Measurements from ENCODE around the gene ECEL1.

ECEL1 gene

GRCh38 chr2:232478571-232479340, 8.9 kb downstream of the ECEL1 start:
- no peak for TF ChIP-seq ZNF274 (IDR thresholded peaks at IDR 0.05; ENCODE audit: low read depth, low read length)
- no peak overlapping the region for H3K4me3 ChIP-seq (ENCODE audit: low read length)

DNA sequence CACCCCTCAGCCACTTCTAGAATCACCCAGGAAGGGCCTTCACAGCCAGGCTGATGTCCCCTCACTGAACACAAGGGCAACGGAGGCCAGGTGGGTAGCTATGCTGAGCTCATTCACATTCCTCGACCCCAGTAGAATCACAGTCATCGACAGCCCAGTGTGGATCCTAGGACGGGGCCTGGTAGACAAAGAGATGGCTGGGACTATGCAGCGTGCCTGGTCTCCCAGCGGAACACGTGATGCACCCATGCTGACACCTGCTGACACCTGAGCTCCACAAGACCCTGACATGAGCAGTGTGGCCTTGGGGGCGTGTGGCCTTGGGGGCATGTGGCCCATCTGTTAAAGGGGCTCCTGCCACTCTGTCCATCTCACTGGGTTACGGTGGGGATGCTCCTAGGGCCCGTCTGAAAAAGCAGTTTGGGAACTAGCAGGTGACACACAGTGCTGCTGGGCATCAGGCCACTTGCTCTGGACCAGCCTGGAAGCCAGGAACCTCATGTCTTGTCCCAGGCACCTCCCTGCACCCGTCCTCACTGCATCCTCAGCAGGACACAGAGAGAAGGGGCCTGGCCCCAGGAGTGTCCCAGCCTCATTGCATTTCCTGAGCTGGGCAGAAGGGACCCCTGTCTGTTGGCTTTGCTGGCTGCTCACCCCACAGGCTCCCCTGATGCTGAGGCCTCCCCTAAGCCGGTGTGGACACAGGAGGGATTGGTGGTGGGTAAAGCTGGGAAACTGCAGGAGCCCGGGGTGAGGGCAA, 9.7 kb downstream of the ECEL1 start:
- H3K4me3 ChIP-seq (ENCODE audit: low read length), result no peak overlapping the region

GRCh38 chr2:232476791-232477190, 10.8 kb downstream of the ECEL1 start:
- TF ChIP-seq ZNF274 (IDR thresholded peaks at IDR 0.05; ENCODE audit: low read depth, low read length), result no peak
- H3K4me3 ChIP-seq (ENCODE audit: low read length), result no peak overlapping the region

More for the DNA sequence above, 9.7 kb downstream of the ECEL1 start:
- no peak for TF ChIP-seq ZNF274 (IDR thresholded peaks at IDR 0.05; ENCODE audit: low read depth, low read length)

GRCh38 chr2:232476045-232476444, 11.6 kb downstream of the ECEL1 start:
- TF ChIP-seq ZNF274 (IDR thresholded peaks at IDR 0.05; ENCODE audit: low read depth, low read length), result no peak
- H3K4me3 ChIP-seq (ENCODE audit: low read length), result no peak overlapping the region

GRCh38 chr2:232473467-232473890, 14.2 kb downstream of the ECEL1 start:
- H3K4me3 ChIP-seq (ENCODE audit: low read length), result no peak overlapping the region
- no peak for TF ChIP-seq ZNF274 (IDR thresholded peaks at IDR 0.05; ENCODE audit: low read depth, low read length)

- TF ChIP-seq ZNF274 (IDR thresholded peaks at IDR 0.05; ENCODE audit: low read depth, low read length), result no peak
- H3K4me3 ChIP-seq (ENCODE audit: low read length), result no peak overlapping the region
These were observed 21.4 kb downstream of the ECEL1 start for GRCh38 chr2:232466221-232466620.

- H3K4me3 ChIP-seq (ENCODE audit: low read length), result no peak overlapping the region
- TF ChIP-seq ZNF274 (IDR thresholded peaks at IDR 0.05; ENCODE audit: low read depth, low read length), result no peak
These were observed 22.6 kb downstream of the ECEL1 start for GRCh38 chr2:232465061-232465460.

- no peak overlapping the region for H3K4me3 ChIP-seq (ENCODE audit: low read length)
- TF ChIP-seq ZNF274 (IDR thresholded peaks at IDR 0.05; ENCODE audit: low read depth, low read length), result no peak
These were observed 23.1 kb downstream of the ECEL1 start for GRCh38 chr2:232464544-232464885.

DNA sequence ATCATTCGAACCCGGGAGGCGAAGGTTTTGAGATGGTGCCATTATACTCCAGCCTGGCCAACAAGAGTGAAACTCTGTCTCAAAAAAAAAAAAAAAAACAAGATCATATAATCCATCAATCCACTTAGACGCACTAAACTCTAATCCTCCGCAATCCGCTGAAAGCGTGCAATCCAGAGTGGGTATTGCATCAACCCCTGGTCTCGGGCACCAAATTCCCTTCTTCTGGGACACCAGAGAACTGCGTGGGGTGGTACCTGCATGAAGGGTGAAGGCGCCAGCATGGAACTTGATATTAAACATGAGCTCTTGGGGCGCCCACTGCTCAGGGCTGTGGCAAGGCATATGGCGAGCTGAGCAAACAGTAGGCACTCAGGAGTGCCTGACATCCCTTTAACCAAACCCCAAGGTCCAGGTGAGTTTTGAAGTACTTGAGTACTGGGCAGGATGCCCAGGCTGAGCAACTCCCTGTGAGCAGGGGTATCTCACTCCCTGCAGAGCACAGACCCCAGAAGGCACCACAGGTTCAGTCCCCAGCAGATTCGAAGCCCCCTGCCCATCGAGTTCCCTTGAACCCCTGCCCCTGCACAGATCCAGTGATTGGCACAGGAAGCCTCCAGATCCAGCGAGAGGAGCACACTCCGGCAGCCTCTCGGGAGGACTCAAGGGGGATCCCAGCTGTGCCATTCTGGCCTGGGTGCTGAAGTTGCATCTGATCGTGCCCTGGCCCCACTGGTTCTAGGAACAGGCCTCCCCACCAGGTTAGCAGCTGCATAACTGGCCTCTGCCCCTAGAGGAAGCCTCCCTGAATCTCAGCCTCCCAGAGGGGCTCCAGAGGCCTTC, 23.7 kb downstream of the ECEL1 start:
- no peak overlapping the region for H3K4me3 ChIP-seq (ENCODE audit: low read length)
- TF ChIP-seq ZNF274 (IDR thresholded peaks at IDR 0.05; ENCODE audit: low read depth, low read length), result no peak

- TF ChIP-seq ZNF274 (IDR thresholded peaks at IDR 0.05; ENCODE audit: low read depth, low read length), result no peak
These were observed 27.5 kb downstream of the ECEL1 start for GRCh38 chr2:232460171-232460570.

GRCh38 chr2:232459419-232460035, 28.1 kb downstream of the ECEL1 start:
- H3K4me3 ChIP-seq (ENCODE audit: low read length), result no peak overlapping the region
- no peak for TF ChIP-seq ZNF274 (IDR thresholded peaks at IDR 0.05; ENCODE audit: low read depth, low read length)

More at GRCh38 chr2:232460171-232460570, 27.5 kb downstream of the ECEL1 start:
- no peak overlapping the region for H3K4me3 ChIP-seq (ENCODE audit: low read length)

GRCh38 chr2:232458661-232459418, 28.8 kb downstream of the ECEL1 start:
- H3K4me3 ChIP-seq (ENCODE audit: low read length), result no peak overlapping the region
- TF ChIP-seq ZNF274 (IDR thresholded peaks at IDR 0.05; ENCODE audit: low read depth, low read length), result no peak

- no peak for TF ChIP-seq ZNF274 (IDR thresholded peaks at IDR 0.05; ENCODE audit: low read depth, low read length)
- no peak overlapping the region for H3K4me3 ChIP-seq (ENCODE audit: low read length)
These were observed 29.5 kb downstream of the ECEL1 start for GRCh38 chr2:232458051-232458660.

Measured in GM08714 (cell line).